Measurements from ENCODE around the gene GMPPA.

Gene GMPPA

DNA sequence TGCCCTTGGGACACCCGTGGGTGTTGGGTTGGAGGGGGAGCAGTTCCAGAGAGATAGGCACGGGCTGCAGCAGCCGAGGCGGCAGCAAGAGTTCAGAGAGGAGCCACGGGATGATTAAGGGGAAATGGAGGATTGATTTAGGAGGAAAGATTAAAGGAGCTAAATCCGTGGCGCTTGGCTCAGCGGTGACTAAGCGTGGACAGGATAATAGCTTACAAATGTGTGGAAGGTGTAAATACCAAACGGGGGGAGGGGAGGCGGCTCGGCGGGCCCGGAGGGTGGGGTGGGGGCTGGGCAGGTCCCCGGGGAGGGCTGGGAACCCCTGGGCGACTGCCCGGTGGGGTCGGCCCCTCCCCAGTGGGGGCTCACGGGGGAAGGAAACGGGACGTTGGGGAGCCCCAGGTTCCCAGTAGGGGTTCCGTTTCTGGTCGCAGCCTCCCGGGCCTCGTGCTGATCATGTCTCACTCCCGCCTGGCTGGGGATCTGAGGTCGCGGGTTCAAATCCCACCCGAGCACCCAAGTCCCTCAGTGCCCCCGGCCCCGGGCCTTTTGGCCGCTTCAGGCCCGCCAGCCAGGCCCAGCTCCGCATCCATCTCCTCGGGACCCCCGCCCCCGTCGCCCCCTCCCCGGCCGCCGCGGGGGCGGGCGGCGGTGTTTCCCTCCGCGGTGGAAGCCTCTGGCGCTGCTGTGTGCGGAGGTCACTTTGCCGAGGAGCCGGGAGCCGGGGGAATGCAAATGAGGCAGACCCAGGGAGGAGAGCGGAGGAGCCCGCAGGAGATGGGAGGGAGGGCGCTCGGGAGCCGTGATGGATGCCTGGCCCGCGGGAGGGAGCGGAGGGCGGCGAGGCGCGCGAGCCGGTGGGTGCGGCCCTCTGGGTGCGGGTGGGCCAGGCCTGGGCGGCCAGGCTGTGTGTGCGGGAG lies 23.7 kb downstream of the GMPPA start:
- no peak for DNase-seq

DNA sequence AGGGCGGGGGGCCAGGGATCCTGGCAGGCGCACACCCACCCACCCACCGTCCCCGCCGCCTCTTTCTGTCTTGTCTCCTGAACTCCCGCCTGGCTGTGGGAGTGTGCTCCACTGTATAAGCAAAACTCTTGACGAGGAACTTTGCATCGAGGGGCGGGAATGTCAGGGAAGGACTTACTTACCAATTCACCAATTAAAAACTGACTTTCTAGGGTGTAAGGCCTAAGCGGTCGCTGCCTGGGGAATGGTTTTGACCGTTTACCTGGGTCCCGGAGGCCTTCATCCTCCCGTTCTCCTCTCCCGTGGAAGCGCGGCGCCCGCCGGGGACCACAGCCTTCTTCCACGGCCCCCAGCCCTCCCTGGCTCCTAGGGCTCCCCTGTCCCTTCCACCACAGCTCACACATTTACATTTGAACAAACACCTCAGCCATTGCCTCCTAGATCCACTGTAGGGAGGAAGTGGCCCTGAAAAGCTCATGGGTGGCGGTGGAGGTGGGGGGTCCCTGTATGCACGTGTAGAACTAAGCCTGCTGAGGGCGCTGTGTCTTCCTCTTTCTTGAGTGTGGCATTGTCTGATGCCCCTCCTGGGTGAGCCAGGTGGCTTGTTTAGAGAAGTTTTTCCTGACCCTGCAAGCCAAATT lies 24.5 kb downstream of the GMPPA start:
- no peak for DNase-seq

GRCh38 chr2:219524817-219525216 lies 26.1 kb downstream of the GMPPA start:
- no peak for DNase-seq

DNA sequence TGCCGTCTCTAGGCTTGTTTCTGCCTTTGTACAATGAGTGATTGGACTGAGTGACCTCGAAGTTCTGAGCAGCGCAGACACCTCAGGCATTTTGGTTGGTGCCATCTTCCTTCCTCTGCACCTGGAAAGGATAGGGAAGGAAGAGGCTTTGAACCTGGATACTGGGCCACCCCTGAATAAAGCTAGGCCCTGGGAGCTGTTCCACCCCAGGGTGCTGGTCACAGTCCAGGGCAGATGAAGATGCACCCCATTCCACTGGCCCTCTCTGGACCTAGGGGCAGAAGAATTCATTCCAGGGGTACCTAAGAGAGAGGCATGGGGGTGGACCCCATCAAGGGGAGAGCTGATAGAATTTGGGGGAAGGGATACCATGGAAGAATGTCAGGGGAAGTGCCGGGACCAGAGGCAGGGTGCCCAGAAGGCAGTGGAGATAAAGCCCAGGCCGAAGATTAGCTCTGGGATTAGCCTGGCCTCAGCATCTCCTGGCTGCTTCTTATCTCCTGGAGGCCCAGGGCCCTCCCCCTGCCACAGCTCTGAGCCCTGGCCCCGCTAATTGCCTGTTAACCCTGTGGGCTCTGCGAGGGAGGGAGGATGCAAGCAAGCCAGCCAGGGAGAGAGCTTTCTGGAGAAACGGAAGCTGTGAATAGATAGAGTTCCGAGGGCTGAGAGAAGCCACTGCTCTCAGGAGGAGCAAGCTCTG lies 27.0 kb downstream of the GMPPA start:
- no peak for DNase-seq

DNA sequence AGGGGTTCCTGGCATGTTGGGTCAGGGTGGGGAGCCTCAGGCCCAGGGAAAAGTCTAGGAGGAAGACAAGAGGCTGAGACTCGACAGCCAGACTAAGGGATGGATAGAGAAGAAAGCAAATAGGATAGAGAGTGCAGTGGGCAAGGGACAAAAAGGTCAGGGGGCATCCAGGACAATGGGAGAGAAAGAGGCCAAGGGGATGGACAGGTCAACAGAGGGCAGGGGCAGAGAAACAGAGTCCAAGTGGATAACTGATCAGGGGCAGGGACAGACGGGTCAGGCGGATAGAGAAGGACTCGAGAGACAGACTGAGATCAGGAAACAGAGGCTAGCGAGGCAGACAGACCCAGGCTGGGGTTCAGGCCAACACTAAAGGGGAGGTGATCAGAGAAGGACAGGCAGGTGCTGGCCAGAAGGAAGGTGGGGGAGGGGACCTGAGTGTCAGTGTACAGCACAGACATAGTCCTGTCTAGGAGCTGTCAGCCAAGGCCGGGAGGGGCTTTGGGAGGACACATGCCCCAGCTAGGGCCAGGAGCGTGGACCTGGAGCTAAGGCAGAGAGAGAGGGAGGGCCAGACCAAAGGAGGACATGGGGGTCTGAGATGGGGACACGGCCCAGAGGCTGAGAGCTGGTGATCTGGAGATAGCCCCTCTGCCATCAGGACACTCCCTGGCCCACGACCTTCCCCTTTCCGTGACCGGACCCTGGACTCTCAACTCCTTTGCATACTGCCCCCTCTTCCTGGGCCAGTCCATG lies 27.8 kb downstream of the GMPPA start:
- DNase-seq: no peak

DNA sequence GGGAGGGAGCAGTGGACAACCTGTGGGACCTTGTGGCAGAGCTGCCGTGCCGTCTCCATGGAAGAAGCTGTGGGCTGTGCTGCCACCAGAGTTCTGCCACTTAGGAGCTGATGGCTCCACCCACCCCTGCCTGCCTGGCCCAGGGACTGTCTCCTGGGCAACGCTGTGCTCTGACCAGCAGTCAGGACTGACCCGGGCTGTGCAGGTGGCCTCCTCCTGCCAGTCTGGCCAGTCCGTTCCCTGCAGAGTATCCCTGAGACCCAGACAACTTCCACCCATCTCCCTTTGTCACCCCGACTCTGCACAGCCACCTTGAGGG lies 28.3 kb downstream of the GMPPA start:
- no peak for DNase-seq

DNA sequence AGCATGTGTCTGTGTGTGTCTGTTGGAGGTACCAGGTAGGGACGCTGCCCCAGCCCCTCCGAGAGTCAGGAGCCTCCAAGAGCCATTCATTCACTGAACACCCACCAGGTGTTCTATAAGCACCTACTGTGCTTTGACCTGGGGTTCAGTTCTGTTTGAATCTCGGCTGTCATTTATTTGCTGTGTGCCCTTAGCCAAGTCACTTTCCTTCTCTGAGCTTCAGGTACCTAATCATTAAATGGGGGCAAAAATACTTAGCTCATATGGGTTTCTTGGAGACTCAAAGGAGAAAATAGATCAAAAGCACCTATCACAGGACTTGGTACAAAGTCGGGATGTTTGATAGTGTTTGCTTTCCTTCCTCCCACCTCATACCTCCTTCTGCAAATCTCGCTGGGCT lies 28.8 kb downstream of the GMPPA start:
- no peak for DNase-seq

GRCh38 chr2:219530048-219530963 lies 31.6 kb downstream of the GMPPA start:
- peak; percentile 51 to 74 for DNase-seq

- DNase-seq: no peak
Measured at GRCh38 chr2:219531639-219532377, 33.1 kb downstream of the GMPPA start.

GRCh38 chr2:219532378-219532649 lies 33.6 kb downstream of the GMPPA start:
- no peak for DNase-seq

DNA sequence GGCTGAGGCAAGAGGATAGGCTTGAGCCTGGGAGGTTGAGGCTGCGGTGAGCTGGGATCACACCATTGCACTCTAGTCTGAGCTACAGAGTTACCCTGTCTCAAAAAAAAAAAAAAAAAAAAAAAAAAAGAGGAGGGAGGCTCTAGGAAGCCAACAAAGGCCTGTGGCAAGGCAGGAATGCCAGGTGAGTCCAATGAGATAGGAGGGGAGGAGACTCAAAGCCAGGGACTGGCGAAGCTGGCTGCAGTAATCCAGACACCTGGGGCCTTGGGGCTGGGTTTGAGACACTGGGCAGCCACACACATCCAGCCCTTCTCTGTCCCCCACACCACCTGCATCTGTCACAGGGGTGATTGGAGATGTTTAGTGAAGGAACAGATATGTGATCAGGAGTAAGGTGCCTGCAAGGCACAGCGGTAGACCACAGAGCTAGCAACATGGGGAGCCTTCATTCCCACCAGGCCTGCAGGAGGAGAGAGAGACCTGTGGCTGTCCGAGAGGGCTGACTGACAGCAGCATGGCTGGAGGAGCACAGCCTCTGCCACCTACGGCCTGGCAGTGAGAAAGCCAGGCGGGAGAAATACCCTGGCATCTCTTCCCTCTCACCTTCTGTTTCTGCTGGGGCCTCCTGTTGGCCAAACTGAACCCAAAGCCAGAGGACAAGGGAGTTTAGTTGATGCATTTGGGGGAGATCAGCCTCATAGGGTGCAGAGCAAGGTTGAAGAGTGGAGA lies 35.4 kb downstream of the GMPPA start:
- no peak for DNase-seq

DNA sequence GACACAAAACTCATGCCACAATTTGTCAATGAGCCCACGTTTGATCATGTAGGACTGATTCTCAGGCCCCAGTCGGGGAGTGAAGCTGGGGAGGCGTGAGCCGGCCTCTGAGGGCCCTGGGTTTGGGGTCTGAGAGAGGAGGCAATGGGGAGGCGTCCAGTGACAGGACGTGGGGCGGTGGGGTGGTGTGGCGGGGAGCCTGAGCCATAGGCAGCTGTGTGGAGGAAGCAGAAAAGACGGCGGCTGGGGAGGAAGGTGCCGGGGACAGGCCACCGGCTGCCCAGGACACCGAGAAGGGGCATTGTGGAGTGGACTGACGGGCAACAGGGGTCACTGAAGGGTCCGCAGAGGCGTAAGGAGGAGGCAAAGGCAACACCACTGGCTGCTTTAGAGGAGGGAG lies 37.7 kb downstream of the GMPPA start:
- DNase-seq: no peak

DNA sequence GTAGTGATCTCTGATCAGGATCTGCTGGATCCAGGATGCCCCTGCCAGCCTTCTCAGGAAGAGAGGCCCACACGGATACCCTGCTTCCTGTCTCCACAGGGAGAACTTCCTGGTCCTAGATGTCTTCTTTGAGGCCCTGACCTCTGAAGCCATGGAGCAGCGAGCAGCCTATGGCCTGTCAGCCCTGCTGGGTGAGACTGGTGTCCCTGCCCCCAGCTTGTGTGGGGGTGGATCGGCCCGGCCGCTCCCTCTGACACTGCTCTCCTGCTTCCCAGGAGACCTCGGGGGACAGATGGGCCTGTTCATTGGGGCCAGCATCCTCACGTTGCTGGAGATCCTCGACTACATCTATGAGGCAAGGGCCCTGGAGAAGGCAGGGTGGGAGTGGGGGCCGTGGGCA lies 38.3 kb downstream of the GMPPA start:
- no peak for DNase-seq

DNA sequence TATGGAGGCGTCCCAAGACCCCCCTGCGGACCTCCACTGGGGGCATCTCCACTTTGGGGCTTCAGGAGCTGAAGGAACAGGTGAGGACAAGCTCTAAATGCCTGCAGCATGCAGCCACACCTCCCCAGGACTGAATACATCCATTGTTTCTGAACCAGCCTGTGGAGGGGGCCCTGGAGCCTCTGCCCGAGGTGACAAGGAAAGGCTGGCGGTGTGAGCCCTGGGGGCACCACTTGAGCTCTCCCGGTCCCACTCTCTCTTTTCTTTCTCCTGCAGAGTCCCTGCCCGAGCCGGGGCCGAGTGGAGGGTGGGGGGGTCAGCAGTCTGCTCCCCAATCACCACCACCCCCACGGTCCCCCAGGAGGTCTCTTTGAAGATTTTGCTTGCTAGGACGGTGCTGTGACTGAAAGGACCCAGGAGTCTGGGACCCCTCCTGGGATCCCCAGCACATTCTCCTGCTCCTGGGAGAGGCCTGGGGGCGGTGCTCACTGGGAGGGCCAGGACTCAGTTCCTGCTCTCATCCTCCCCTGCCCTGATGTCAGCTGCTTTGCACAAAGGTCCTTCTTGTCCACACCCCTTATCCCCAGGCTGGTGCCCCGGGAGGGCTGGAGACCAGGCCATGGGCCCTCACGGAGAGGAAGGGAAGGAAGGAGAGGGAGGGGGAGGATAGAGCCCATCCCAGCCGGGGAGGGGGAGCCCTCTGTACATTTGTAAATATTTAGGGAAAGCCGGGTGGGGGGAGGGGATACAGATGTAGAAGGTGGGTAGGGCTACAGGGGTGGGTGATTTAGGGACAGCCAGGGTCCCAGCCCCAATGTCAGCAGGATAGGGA lies 39.2 kb downstream of the GMPPA start:
- DNase-seq: no peak

GRCh38 chr2:219538504-219538951 lies 39.8 kb downstream of the GMPPA start:
- DNase-seq: no peak

- no peak for DNase-seq
Measured at GRCh38 chr2:219538956-219539788, 40.5 kb downstream of the GMPPA start.

- DNase-seq: no peak
Measured at GRCh38 chr2:219539926-219540678, 41.4 kb downstream of the GMPPA start.
